ENCODE measurements around the gene XCL1.

GRCh38 chr1:168555508-168556046 is 20.8 kb upstream of the XCL1 start:
- TF ChIP-seq CTCF (conservative IDR thresholded peaks at IDR 0.05; ENCODE audit: low read depth, low read length) (no peak), EZH2 (IDR thresholded peaks at IDR 0.05; ENCODE audit: borderline replicate concordance, low read depth, low read length, poor library complexity, severe bottlenecking) (no peak)

Measured in A673 (cell line).